ENCODE measurements around the gene ZNFX1.
A peak's percentile ranks its signal among the peaks of the same experiment; 100 is the strongest.

The ZNFX1 gene

DNA sequence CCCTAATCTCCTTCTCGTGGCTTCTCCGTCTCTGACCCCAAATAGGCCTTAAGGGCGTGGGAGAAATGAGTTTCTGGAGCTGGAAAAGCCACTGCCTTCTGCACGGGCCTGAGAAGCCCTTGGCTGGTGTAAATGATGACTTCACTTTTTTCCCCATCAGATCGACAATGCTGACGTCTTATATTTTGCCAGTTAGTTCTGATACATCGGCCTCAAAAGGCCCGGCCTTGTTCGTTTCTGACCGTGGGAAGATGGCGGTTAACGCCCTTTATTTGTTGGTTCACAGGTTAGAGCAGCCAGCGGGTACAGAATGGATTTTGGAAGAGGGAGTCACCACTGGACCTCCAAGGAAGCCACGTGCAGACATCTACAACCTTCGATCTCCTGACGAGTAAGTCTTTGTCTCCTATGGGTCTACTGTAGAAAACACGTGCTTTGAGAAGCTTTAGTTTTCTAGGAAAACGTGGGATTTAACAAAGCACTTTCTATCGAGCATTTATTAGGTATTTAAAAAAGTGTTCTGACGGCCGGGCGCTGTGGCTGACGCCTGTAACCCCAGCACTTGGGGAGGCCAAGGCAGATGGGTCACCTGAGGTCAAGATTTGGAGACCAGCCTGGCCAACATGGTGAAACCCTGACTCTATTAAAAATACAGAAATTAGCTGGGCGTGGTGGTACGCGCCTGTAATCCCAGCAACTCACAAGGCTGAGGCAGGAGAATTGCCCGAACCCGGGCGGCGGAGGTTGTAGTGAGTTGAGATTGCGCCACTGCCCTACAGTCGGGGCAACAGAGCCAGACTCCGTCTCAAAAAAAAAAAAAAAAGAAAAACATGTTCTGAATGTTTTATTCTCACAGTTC is 1.2 kb upstream of the ZNFX1 start:
- H3K4me3 Mint-ChIP-seq: peak overlapping the region; percentile 93
- H3K9me3 Mint-ChIP-seq: peaks cover 39% of the 10 kb centered on the region
- H3K4me1 Mint-ChIP-seq (ENCODE audit: low read depth): peaks cover 61% of the 10 kb centered on the region
- peaks cover 82% of the 10 kb centered on the region for H3K36me3 Mint-ChIP-seq (ENCODE audit: low read depth)
- H3K27ac Mint-ChIP-seq: peak overlapping the region; percentile 89
- H3K27me3 Mint-ChIP-seq (ENCODE audit: low read depth): no peaks in the 10 kb centered on the region

DNA sequence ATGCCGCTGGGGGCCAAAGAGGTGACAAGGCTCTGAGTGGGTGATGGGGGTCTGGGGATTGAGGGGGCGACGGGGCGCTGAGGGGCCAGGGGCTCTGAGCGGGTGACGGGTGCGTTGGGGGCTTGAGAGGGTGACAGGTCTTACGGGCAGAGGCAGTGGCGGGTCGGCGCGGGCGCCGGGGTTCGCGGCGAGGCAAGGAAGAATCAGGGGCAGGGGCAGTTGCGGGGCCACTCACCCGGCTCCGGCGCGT is 146 bp downstream of the ZNFX1 start:
- peaks cover 28% of the 10 kb centered on the region for H3K9me3 Mint-ChIP-seq
- H3K27me3 Mint-ChIP-seq (ENCODE audit: low read depth): no peaks in the 10 kb centered on the region
- peaks cover 51% of the 10 kb centered on the region for H3K4me1 Mint-ChIP-seq (ENCODE audit: low read depth)
- H3K4me3 Mint-ChIP-seq: peak overlapping the region; percentile 99
- peaks cover 73% of the 10 kb centered on the region for H3K36me3 Mint-ChIP-seq (ENCODE audit: low read depth)
- H3K27ac Mint-ChIP-seq: peak overlapping the region; percentile 98

DNA sequence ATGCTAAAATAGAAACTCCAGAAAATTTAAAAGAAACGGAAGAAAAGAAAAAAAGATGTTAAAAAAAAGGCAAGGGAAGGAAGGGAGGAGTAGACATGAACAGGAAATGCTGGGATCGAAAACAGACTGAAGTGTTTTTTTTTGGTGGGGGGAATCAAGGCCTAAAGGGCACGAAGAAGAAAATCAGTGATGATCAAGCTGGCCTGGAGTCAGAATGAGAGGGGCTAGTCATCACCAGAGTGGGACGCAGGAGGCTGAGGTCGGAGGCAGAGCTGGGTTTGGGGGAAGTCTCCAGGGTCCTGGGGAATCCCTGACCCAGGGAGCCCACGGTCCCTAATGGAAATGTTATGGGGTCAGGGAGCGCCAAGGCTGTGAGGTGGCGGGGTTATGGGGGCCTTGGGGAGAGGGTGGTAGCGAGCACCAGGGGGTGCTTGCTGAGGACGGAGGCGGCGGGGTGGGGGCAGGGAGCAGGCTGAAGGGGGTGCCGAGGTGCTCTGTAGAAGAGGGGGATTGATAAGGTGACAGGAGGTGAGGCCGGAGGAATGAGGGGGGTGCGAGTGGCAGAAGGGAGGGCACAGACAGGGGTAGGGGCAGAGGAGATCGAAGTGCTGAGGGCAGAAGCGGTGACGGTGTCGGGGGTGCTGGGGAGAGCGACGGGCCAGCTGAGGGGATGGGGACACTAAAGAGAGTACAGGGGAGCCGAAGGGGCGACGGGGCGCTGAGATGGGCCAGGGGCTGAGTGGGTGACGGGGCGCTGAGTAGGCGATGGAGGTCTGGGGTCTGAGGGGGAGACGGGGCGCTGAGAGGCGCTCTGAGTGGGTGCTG is 684 bp downstream of the ZNFX1 start:
- H3K36me3 Mint-ChIP-seq (ENCODE audit: low read depth): peaks cover 72% of the 10 kb centered on the region
- H3K4me3 Mint-ChIP-seq: peak overlapping the region; percentile 99
- H3K27me3 Mint-ChIP-seq (ENCODE audit: low read depth): no peaks in the 10 kb centered on the region
- peaks cover 51% of the 10 kb centered on the region for H3K4me1 Mint-ChIP-seq (ENCODE audit: low read depth)
- H3K27ac Mint-ChIP-seq: peak overlapping the region; percentile 98
- H3K9me3 Mint-ChIP-seq: peaks cover 23% of the 10 kb centered on the region

DNA sequence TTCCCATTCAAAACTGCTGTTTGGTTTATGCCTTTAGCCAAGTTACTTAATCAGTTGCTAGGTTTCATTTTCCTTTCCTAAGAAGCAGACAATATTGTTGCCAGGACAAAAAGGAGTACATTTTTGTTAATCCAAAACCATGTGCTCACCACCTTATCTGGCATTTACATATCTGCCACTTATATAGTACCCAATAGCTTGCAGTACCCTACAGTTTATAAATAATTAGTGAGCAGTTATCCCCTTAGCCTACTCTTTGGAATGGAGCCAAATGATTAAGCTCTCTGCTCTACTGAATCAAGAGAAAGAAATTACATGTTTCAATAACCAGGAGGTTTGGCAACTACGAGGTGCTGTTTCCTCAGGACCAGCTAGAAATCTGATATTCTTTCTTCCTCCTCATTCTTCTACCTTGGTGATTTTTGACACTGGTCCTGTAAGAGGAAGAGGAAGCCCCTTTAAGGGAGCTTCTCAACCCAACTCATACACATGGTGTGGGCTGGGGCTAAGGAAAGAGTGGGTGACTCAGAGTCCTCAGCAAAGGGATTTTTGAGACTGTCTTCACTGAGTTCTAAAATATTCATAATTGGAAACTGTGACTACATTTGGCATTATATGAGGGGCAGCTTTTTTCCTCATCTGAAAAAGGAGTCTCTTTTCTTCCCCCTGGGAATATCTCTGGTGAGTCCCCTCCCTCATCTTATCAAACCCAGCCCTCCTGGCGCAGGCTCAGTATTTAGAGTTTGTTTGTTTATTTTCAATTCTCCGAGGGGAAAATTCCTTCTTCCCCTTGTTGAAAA is 1.5 kb downstream of the ZNFX1 start:
- H3K9me3 Mint-ChIP-seq: peaks cover 15% of the 10 kb centered on the region
- peaks cover 69% of the 10 kb centered on the region for H3K36me3 Mint-ChIP-seq (ENCODE audit: low read depth)
- peak overlapping the region; percentile 98 for H3K27ac Mint-ChIP-seq
- peak overlapping the region; percentile 99 for H3K4me3 Mint-ChIP-seq
- H3K4me1 Mint-ChIP-seq (ENCODE audit: low read depth): peaks cover 46% of the 10 kb centered on the region
- H3K27me3 Mint-ChIP-seq (ENCODE audit: low read depth): no peaks in the 10 kb centered on the region

DNA sequence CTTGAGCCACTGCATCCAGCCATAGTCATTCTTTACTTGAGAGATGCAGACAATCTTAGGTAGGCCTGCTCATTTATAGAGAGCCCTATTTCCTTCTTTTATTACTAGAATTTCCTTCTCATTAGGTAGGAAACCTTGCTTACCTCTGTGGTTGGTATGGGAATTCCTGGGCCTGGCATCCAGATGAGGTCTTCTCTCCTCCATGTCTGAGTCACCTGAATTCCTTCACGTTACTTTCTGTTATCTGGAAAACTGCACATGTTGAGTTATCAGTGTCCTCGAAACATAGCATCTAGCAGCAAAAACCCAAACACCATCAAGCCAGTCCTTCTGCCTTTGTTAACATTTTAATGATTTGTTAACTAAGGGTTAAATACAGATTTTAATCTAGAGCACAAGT is 2.2 kb downstream of the ZNFX1 start:
- peaks cover 7% of the 10 kb centered on the region for H3K9me3 Mint-ChIP-seq
- no peaks in the 10 kb centered on the region for H3K27me3 Mint-ChIP-seq (ENCODE audit: low read depth)
- peak overlapping the region; percentile 69 for H3K27ac Mint-ChIP-seq
- peak overlapping the region; percentile 99 for H3K4me3 Mint-ChIP-seq
- H3K4me1 Mint-ChIP-seq (ENCODE audit: low read depth): peaks cover 46% of the 10 kb centered on the region
- peaks cover 69% of the 10 kb centered on the region for H3K36me3 Mint-ChIP-seq (ENCODE audit: low read depth)

DNA sequence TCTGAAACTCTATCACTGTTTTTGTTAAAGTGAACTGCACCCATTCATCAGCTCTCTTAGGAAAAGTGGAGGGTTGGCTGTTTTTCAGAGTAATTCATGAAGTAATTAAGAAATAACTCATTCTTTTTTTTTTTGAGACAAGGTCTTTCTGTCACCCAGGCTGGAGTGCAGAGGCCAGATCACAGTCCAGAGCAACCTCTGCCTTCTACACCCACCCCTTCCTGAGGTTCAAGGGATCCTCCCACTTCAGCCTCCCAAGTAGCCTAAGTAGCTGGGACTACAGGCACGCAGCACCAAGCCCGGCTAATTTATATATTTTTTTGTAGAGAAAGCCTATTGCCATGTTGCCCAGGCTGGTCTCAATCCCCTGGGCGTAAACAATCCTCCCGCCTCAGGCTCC is 2.6 kb downstream of the ZNFX1 start:
- Mint-ChIP-seq H3K4me3 (peak overlapping the region; percentile 99), H3K27me3 (ENCODE audit: low read depth) (no peaks in the 10 kb centered on the region), H3K4me1 (ENCODE audit: low read depth) (peaks cover 46% of the 10 kb centered on the region), H3K36me3 (ENCODE audit: low read depth) (peaks cover 69% of the 10 kb centered on the region), H3K27ac (peak overlapping the region; percentile 69), H3K9me3 (peaks cover 3% of the 10 kb centered on the region)

DNA sequence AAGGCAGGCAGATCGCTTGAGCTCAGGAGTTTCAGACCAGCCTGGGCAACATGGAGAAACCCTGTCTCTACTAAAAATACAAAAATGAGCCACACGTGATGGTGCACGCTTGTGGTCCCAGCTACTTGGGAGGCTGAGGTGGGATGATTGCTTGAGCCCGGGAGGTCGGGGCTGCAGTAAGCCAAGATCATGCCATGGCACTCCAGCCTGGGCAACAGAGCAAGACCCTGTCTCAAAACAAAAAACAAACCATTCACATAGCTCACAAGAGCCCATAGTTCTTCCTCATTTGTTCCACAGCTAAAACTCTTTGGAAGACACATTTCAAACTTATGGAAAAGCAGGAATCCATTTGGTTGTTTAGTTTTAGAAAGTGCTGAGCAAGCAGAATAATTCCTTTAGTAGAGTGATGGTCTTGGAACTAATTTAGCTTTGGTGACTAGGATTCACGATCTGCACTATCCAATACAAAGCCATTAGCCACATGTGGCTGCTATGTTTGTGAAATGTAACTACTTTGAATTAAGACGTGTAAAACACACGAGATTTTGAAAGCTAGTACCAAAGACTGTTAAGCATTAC is 4.1 kb downstream of the ZNFX1 start:
- peaks cover 4% of the 10 kb centered on the region for H3K9me3 Mint-ChIP-seq
- H3K4me1 Mint-ChIP-seq (ENCODE audit: low read depth): peaks cover 50% of the 10 kb centered on the region
- no peak overlapping the region for H3K27ac Mint-ChIP-seq
- peaks cover 67% of the 10 kb centered on the region for H3K36me3 Mint-ChIP-seq (ENCODE audit: low read depth)
- H3K27me3 Mint-ChIP-seq (ENCODE audit: low read depth): no peaks in the 10 kb centered on the region
- H3K4me3 Mint-ChIP-seq: peak overlapping the region; percentile 25

DNA sequence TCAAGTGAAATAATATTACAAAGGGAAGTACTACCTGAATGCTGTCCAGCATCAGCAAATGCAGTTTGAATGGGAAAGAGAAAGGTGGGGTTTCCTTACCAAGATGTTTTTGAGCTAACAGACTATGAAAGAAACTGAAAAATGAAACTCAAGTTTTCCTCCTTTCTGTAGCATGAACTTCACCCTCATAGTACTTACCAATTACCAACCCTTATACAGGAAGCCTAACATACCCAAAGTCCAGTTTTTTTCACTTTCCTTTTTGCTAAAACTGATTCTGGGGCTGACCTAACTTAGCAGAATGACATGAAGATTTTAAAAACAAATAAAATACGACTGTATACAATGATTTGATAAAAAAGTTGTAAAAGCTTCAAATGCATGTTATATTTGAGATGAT is 5.2 kb downstream of the ZNFX1 start:
- Mint-ChIP-seq H3K4me1 (ENCODE audit: low read depth) (peaks cover 58% of the 10 kb centered on the region), H3K27me3 (ENCODE audit: low read depth) (no peaks in the 10 kb centered on the region), H3K36me3 (ENCODE audit: low read depth) (peaks cover 72% of the 10 kb centered on the region), H3K4me3 (peak overlapping the region; percentile 52), H3K27ac (peak overlapping the region; percentile 58), H3K9me3 (peaks cover 5% of the 10 kb centered on the region)

DNA sequence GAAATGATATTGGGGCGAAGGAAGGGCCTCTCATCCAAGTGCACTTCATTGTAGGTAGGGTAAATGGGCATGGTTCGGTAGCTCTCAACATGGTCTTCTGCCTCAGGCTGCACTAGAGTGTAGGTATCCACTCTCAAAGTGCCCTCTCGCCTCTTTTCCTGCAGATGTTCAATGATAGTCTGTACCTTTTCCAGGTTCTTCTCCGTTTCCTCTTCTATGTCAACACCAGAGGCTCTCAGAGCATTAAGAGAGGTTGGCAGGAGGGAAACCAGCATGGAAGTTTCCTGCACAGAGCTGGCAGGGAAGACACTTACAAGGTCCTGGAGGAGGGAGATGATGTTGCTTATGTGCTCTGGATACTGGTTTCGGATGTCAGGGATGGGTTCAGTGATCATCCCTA is 7.1 kb downstream of the ZNFX1 start:
- peaks cover 5% of the 10 kb centered on the region for H3K9me3 Mint-ChIP-seq
- no peaks in the 10 kb centered on the region for H3K27me3 Mint-ChIP-seq (ENCODE audit: low read depth)
- H3K27ac Mint-ChIP-seq: no peak overlapping the region
- H3K36me3 Mint-ChIP-seq (ENCODE audit: low read depth): peaks cover 66% of the 10 kb centered on the region
- H3K4me1 Mint-ChIP-seq (ENCODE audit: low read depth): peaks cover 62% of the 10 kb centered on the region
- H3K4me3 Mint-ChIP-seq: peak overlapping the region; percentile 55

DNA sequence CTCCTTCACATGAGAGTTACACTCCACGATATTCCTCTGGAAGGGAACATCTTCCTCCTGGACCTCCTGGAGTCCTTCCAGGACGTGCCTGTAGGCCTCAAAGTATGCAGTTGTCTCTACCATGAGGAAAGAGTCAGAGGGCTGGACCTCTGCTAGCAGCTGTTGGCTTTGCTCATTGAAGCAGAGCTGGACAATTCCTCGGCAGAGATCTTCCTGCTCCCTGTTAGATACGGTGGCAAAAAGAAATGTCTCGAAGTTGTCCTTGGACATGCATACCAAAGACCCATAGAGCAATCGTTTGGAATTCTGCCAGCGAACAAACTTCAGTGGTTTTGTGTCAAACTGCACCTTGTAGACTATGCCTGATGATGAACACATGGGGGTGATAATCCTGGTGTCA is 7.7 kb downstream of the ZNFX1 start:
- peaks cover 65% of the 10 kb centered on the region for H3K36me3 Mint-ChIP-seq (ENCODE audit: low read depth)
- H3K4me3 Mint-ChIP-seq: peak overlapping the region; percentile 55
- H3K27me3 Mint-ChIP-seq (ENCODE audit: low read depth): no peaks in the 10 kb centered on the region
- peaks cover 59% of the 10 kb centered on the region for H3K4me1 Mint-ChIP-seq (ENCODE audit: low read depth)
- no peak overlapping the region for H3K27ac Mint-ChIP-seq
- peaks cover 5% of the 10 kb centered on the region for H3K9me3 Mint-ChIP-seq

DNA sequence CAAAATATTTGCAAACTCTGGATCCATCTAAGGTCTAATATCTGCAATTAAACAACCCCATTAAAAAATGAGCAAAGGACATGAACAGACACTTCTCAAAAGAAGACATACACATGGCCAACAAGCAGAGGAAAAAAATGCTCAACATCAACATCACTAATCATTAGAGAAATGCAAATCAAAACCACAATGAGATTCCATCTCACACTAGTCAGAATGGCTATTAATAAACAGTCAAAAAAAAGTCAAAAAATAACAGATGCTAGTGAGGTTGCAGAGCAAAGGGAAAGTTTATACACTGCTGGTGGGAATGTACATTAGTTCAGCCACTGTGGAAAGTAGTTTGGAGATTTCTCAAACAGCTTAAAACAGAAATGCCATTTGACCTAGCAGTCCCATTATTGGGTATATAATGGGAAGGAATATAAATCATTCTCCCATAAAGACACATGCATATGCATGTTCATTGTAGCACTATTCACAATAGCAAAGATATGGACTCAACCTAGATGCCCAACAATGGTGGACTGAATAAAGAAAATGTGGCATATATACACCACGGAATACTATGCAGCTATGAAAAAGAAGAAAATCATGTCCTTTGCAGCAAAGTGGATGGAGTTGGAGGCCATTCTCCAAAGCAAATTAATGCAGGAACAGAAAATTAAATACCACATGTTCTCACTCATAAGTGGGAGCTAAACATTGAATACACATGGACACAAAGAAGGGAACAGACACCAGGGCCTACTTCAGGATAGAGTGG is 9.1 kb downstream of the ZNFX1 start:
- Mint-ChIP-seq H3K36me3 (ENCODE audit: low read depth) (peaks cover 74% of the 10 kb centered on the region), H3K27ac (peak overlapping the region; percentile 3), H3K9me3 (peaks cover 5% of the 10 kb centered on the region), H3K4me1 (ENCODE audit: low read depth) (peaks cover 55% of the 10 kb centered on the region), H3K4me3 (peak overlapping the region; percentile 69), H3K27me3 (ENCODE audit: low read depth) (no peaks in the 10 kb centered on the region)

DNA sequence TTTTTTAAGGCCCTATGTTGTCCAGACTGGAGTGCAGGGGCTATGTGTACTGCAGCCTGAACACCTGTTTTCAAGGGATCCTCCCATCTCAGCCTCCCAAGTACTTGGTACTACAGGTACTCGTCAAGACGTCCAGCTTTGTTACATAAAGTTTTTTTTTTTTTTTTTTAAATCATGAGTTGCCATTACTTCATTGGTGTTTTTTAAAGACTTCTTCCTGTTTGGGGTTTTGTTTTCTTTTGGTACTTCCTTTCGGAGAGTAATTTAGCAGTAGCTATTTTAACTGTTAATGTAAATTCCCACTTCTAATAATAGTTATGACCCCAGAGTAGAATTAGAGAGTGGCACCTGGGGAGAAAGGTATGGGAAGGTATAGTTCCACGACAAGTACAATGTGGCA is 10.5 kb downstream of the ZNFX1 start:
- peak overlapping the region; percentile 79 for H3K4me3 Mint-ChIP-seq
- peaks cover 5% of the 10 kb centered on the region for H3K9me3 Mint-ChIP-seq
- peaks cover 77% of the 10 kb centered on the region for H3K36me3 Mint-ChIP-seq (ENCODE audit: low read depth)
- no peaks in the 10 kb centered on the region for H3K27me3 Mint-ChIP-seq (ENCODE audit: low read depth)
- H3K27ac Mint-ChIP-seq: peak overlapping the region; percentile 75
- peaks cover 51% of the 10 kb centered on the region for H3K4me1 Mint-ChIP-seq (ENCODE audit: low read depth)

DNA sequence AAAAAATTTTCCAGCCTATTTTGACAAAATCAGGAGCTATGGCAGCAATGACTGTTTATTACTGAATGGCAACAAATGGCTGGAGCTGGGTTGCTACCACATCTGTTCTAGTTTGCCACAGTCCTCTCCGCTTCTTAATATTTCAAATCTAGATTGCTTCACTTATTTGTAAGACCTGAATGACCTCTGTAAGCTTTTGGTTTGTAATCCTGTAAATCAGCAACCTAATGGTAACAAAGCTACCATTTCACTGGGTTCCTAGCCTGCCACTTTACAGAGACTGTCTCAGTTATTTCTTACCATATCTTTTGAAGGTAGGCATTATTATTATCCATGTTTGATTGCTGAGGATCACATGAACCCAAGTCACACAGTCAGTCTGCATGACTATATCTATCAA is 15.4 kb downstream of the ZNFX1 start:
- Mint-ChIP-seq H3K9me3 (no peaks in the 10 kb centered on the region), H3K27me3 (ENCODE audit: low read depth) (no peaks in the 10 kb centered on the region), H3K4me1 (ENCODE audit: low read depth) (peaks cover 16% of the 10 kb centered on the region), H3K36me3 (ENCODE audit: low read depth) (peaks cover 64% of the 10 kb centered on the region), H3K4me3 (no peak overlapping the region), H3K27ac (no peak overlapping the region)

DNA sequence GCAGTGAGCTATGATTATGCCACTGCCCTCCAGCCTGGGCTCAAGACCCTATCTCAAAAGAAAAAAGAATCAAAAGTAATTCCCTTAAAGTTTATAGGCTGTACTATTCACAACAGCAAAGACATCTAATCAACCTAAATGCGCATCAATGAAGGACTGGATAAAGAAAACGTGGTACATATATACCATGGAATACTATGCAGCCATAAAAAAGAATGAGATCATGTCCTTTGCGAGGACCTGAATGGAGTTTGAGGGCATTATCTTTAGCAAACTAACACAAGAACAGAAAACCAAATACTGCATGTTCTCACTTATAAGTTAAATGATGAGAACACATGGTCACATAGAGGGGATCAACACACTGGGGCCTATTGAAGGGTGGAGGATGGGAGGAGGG is 16.7 kb downstream of the ZNFX1 start:
- Mint-ChIP-seq H3K4me1 (ENCODE audit: low read depth) (peaks cover 7% of the 10 kb centered on the region), H3K27ac (no peak overlapping the region), H3K36me3 (ENCODE audit: low read depth) (peaks cover 70% of the 10 kb centered on the region), H3K27me3 (ENCODE audit: low read depth) (no peaks in the 10 kb centered on the region), H3K4me3 (no peak overlapping the region), H3K9me3 (no peaks in the 10 kb centered on the region)
